Heart left ventricle (tissue), 16 donors: ENCODE results near the gene TPPP. TPM values are rescaled to one million over a fixed set of nuclear protein-coding genes. Genes with fewer than 3 reads are reported as not detected.

ENCODE experiments used
- ATAC-seq, 4 donors: fragments of 200-7000 bp; cut with Tn5 transposase; one replicate each; pipeline ENCODE4 v1.9.1; 2020 to 2022; ENCODE audit warnings: moderate library complexity in 4 of 4, mild to moderate bottlenecking in 3 of 4, moderate number of reproducible peaks in 1 of 4
- DNase-seq, 5 donors: peaks; one replicate each; pipeline ENCODE4 v3.0.0-alpha.2; 2020
- H3K27ac ChIP-seq, 12 donors: fragments of 200-600 bp; sonication (generic) in 4 of 12; one replicate each; pipeline versions ENCODE4 v1.5.0 to v1.8.0; 2016 to 2022; ENCODE audit warnings: mild to moderate bottlenecking in 2 of 12
- H3K27me3 ChIP-seq, 9 donors: fragments of 200-600 bp; sonication (generic) in 2 of 9; one replicate each; pipeline versions ENCODE4 v1.5.1 to v1.8.0; 2016 to 2022; ENCODE audit warnings: mild to moderate bottlenecking in 3 of 9
- H3K36me3 ChIP-seq, 9 donors: fragments of 200-600 bp; sonication (generic) in 2 of 9; one replicate each; pipeline versions ENCODE4 v1.5.0 to v1.8.0; 2018 to 2022; ENCODE audit warnings: mild to moderate bottlenecking in 2 of 9
- H3K4me1 ChIP-seq, 12 donors: fragments of 200-600 bp; sonication (generic) in 4 of 12; one replicate each; pipeline versions ENCODE4 v1.5.0 to v1.8.0; 2016 to 2022; ENCODE audit warnings: mild to moderate bottlenecking in 3 of 12
- H3K4me3 ChIP-seq, 12 donors: fragments of 200-600 bp; sonication (generic) in 4 of 12; one replicate each; pipeline versions ENCODE4 v1.5.0 to v1.8.0; 2017 to 2022; ENCODE audit warnings: mild to moderate bottlenecking in 9 of 12, moderate library complexity in 4 of 12
- H3K9me3 ChIP-seq, 12 donors: fragments of 200-600 bp; sonication (generic) in 4 of 12; one replicate each; pipeline versions ENCODE4 v1.5.0 to v1.8.0; 2016 to 2022; ENCODE audit warnings: mild to moderate bottlenecking in 1 of 12
- POLR2A ChIP-seq, 2 donors: fragments of 450-650 bp; IDR thresholded peaks; one replicate each; pipeline ENCODE4 v1.6.1; 2017; ENCODE audit warnings: antibody characterized with exemption in 2 of 2, mild to moderate bottlenecking in 2 of 2, moderate library complexity in 2 of 2
- WGBS, 4 donors: extraction: QIAGEN DNeasy Blood & Tissue Kit in 2 of 4; methylation state at CpG; one replicate each; pipeline versions ENCODE4 v1.1.5 to v1.1.7; 2013 to 2018; 5-methylcytosine and 5-hydroxymethylcytosine counted together
- intact Hi-C, 10 donors: fragments of 100-400 bp; cut with DNase I; formaldehyde crosslinking; loops; one replicate each; pipeline versions ENCODE4 v1.11.1 to v1.14.2; 2022
- polyA plus RNA-seq, 2 donors: library from polyadenylated mRNA; stranded (reverse); fragments of 200-250 nt; gene quantifications; one replicate each; pipeline ENCODE4 v1.2.3, GENCODE V29; 2013
- total RNA-seq, 9 donors: library from RNA; depleted of rRNA in 2 of 9; stranded (reverse); fragments of >200 nt in 2 of 9; fragmentation: NEBNext Ultra II Directional in 3 of 9; extraction: Animal tissue kit (Norgen Biotek cat#: 25700) in 3 of 9; gene quantifications; one replicate each; pipeline versions ENCODE4 v1.1.0 to v1.2.4, GENCODE V29; 2016 to 2023
- TF ChIP-seq, protein P1 (sequence below), 12 donors: fragments of 200-600 bp; sonication (generic) in 4 of 12; IDR thresholded peaks; one replicate each; pipeline versions ENCODE4 v1.5.0 to v1.8.0; 2018 to 2022; ENCODE audit warnings: antibody characterized with exemption in 12 of 12, mild to moderate bottlenecking in 5 of 12
- donor health status: ischemic (EF 13 %, LVEDD 7.1; RV severe dilation, severe dysfunction).
- donor health status: healthy with polysubstance abuse.
- donor health status: DM: no; HTN: yes; CAD: no.
- donor health status: DM: no; HTN: no; CAD: no.
- donor health status: ischemic (EF 25% LVEDD 6.9; RV normal size, moderate dysfunction).
- donor health status: ischemic (EF 25% LVEDD 5.7; RV mildly dilated, moderate dysfunction).
- donor health status: healthy.
- donor health status: DM: yes; HTN: yes; CAD: no.
- donor health status: ischemic (EF 35%, LVEDD 5.7; RV mildly dilated, moderate dysfunction).
- donor health status: nonischemic (EF 11% LVEDD 7.7; RV severe dilation, severe dysfunction).
- donor health status: DM: yes; HTN: yes; CAD: no.
- donor health status: PGD.
- donor health status: ischemic (EF 29% LVEDD 5.4; RV normal size, mild dysfunction).
- donor health status: nonischemic (EF 23%, LVEDD 6.1; RV moderate dilation, normal function).

TPPP gene
- total and polyA plus RNA-seq, 11 donors, result 7.5 to 31.2 (median 14.9) TPM

DNA sequence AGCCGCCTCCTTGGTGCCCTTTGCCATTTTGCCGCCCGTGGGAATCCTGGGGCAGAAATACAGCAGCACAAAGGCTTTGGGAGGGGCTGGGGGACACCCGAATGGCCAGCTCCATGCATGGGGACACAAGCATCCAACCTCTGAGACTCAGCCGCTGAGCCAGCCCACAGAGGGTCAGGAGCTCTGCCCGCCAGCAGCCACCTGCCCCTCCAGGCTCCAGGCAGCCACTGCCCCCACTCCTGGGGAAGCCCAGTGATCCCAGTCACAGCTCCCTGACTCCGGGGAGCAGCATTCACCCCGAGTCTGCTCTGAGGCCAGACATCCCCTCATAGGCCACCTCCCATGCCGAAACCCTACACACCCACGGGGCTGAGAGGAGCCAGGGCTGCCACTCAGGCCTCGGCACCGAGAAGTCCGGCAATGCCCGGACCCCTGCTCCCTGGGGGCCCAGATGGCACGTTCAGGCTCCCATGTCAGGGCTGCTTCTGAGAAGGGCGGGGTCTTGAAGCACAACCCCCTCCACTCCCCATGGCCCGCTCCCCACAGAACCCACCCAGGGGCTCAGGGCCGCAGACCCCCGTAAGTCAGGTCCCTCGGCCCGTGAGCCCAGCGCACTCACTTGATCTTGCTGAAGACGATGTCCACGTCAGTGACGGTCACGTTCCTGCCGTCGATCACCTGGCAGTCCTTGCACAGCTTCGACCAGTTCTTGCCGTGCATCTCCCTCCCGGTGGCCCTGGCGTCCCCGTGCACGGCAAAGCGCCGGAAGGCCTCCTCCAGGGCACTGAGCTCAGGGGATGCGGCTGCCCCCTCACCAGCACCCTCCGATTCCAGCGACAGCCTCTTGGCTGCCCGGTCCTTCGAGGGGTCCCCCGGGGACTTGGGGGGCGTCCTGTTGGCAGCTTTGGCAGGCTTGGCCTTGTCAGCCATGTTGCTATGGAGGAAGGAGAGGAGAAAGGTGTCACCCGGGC, 15.7 kb downstream of the TPPP start:
- 81 to 92% (median 85%) methylated on average over 27 to 44 of the region's 44 CpGs for WGBS, 4 donors
- ATAC-seq (no peak), DNase-seq (peak in 2 of 5 donors; percentile 17 to 21)
- H3K4me1 ChIP-seq, result peaks cover 8 to 35% (median 23%) of the 10 kb centered on the region in 12 donors
- H3K27me3 ChIP-seq, result no peaks in the 10 kb centered on the region
- no peak overlapping the region for H3K4me3 ChIP-seq
- no peaks in the 10 kb centered on the region for H3K36me3 ChIP-seq
- TF ChIP-seq, protein P1, sequence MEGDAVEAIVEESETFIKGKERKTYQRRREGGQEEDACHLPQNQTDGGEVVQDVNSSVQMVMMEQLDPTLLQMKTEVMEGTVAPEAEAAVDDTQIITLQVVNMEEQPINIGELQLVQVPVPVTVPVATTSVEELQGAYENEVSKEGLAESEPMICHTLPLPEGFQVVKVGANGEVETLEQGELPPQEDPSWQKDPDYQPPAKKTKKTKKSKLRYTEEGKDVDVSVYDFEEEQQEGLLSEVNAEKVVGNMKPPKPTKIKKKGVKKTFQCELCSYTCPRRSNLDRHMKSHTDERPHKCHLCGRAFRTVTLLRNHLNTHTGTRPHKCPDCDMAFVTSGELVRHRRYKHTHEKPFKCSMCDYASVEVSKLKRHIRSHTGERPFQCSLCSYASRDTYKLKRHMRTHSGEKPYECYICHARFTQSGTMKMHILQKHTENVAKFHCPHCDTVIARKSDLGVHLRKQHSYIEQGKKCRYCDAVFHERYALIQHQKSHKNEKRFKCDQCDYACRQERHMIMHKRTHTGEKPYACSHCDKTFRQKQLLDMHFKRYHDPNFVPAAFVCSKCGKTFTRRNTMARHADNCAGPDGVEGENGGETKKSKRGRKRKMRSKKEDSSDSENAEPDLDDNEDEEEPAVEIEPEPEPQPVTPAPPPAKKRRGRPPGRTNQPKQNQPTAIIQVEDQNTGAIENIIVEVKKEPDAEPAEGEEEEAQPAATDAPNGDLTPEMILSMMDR (IDR thresholded peaks at IDR 0.05), result no peak
- TF ChIP-seq POLR2A (IDR thresholded peaks at IDR 0.05), result no peak
- H3K9me3 ChIP-seq, result no peaks in the 10 kb centered on the region
- no peak overlapping the region for H3K27ac ChIP-seq
- intact Hi-C loops, result loop anchor here in 1 of 10 donors (10.0 kb wide), 1 partner anchor 97 kb away; no protein-coding TSS in a partner anchor

- peaks cover 12 to 42% (median 30%) of the 10 kb centered on the region in 12 donors for H3K4me1 ChIP-seq
- peaks cover 0 to 5% (median 0%) of the 10 kb centered on the region in 9 donors for H3K27me3 ChIP-seq
- peak in 1 of 5 donors; percentile 11 for DNase-seq
These were observed 16.5 kb downstream of the TPPP start for GRCh38 chr5:676699-677076.

DNA sequence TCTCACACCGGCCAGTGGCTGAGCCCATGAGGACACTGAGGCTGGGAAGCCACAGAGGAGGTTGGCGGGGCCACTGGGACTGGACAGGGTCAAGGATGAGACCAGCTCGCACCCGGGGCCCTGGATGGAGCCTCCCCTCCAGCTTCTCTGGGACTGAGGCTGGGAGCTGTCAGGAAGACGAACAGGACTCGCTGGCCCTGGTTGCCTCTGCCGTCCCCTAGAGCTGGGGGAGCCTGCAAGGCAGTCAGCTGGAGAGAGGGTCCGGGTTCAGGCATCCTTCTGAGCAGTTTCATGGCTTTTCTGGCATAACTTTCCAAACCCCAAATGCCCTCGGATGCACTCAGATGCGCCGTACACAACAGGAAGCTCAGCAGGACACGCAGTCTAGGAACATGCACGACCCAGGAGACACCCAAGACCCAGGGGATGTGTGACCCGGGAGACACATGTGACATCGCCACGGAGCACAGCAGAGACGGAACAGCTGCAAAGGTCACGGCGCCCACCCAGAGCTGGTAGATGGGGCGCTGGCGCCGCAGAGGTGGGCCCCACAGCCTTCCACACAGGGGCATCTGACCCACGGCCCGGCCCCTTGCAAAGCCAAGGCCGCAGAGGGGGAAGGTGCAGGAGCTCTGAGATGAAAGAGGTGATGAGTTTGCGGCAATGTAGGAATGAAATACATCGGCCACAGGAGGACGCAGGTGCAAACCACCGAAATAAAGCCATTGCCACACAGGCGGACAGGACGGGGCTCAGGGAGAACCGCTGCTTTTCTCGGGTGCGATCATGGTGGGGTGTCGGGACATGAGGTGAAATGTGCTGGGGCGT, 17.1 kb downstream of the TPPP start:
- ATAC-seq, result no peak
- H3K27ac ChIP-seq, result no peak overlapping the region
- DNase-seq, result peak in 3 of 5 donors; percentile 17 to 53 (median 26)
- H3K9me3 ChIP-seq, result no peaks in the 10 kb centered on the region
- H3K36me3 ChIP-seq, result no peaks in the 10 kb centered on the region
- TF ChIP-seq, protein P1 (IDR thresholded peaks at IDR 0.05), result no peak
- no peak for TF ChIP-seq POLR2A (IDR thresholded peaks at IDR 0.05)
- H3K4me3 ChIP-seq, result no peak overlapping the region
- WGBS, 4 donors, result 77 to 92% (median 84%) methylated on average over 29 to 36 of the region's 36 CpGs
- intact Hi-C loops, result loop anchor here in 1 of 10 donors (10.0 kb wide), 1 partner anchor 99 kb away; no protein-coding TSS in a partner anchor
- peaks cover 12 to 48% (median 35%) of the 10 kb centered on the region in 12 donors for H3K4me1 ChIP-seq
- peaks cover 0 to 5% (median 0%) of the 10 kb centered on the region in 9 donors for H3K27me3 ChIP-seq

More at GRCh38 chr5:676699-677076, 16.5 kb downstream of the TPPP start:
- intact Hi-C loops, result loop anchor here in 1 of 10 donors (10.0 kb wide), 1 partner anchor 98 kb away; no protein-coding TSS in a partner anchor
- TF ChIP-seq, protein P1 (IDR thresholded peaks at IDR 0.05), result no peak
- no peak for TF ChIP-seq POLR2A (IDR thresholded peaks at IDR 0.05)
- Histone ChIP-seq H3K36me3 (no peaks in the 10 kb centered on the region), H3K27ac (no peak overlapping the region), H3K4me3 (no peak overlapping the region), H3K9me3 (no peaks in the 10 kb centered on the region)
- no peak for ATAC-seq
- WGBS, 4 donors, result 94 to 96% (median 96%) methylated on average over 48 of the region's 48 CpGs
